ENCODE results near the gene CD300LG. TPM values are rescaled to one million over a fixed set of nuclear protein-coding genes. Genes with fewer than 3 reads are reported as not detected.

Gene CD300LG
- total RNA-seq, 2 donors from 2014 or later, result not detected

DNA sequence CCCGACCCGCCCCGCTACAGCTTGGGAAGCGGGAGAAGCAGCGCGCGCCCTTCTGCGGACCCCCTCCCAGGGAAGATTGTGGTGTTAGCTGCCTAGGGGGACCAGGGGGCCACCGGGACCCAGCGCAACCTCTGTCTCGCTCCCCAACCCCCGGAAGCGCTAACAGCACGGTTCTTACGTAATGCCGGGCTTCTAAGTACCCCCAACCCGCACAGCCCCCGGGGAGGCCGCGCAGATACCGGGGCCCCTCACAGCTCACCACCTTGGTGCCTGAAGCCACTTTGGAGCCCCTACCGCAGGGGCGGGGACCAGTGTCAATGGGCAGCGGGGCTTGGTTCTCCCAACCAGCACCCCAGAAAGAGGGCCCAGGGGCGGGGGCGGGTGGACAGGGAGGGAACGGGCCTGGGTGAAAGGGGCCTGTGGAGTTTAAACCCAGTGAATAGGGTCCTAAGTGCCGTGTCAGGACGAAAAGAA, 60.0 kb downstream of the CD300LG start:
- H3K27ac Mint-ChIP-seq, result peak overlapping the region in 1 of 2 donors; percentile 41
- no peaks in the 10 kb centered on the region for H3K9me3 Mint-ChIP-seq
- H3K36me3 Mint-ChIP-seq, result no peaks in the 10 kb centered on the region
- ATAC-seq, result peak; percentile 26 to 29
- no peak for DNase-seq (ENCODE audit: low spot score in 2 of 2)

DNA sequence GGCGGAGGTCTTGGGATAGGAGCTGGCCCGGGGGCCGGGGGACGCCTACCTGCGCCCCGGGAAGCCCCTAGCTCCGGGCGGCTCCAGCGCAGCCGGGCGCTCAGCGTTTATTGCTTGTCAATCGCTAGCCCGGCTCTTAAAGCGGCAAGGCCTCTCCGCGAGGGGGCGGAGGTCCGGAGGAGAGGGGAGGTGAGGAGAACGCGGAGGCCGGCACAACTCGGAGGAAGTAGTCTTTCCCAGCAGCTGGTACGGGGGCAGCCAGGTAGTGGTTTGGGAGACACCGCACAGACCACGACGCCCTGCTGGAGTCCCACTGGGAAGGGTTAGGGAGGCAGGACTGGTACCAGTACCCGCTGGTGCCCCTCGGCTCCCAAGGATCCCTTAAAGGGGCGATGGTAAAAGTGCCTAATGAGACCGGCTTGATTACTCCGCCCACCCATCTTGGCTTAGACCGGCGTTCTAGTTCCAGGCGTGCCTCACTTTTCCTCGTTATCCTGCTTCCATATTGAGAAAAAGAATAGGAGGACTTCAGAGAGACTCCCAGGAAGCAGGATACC, 60.5 kb downstream of the CD300LG start, which contains the start of gene MPP2:
MPP2 (minus strand) TSS at position 112 of the 557 bp plus-strand sequence. CDS start 3,076 bp downstream, outside the sequence.
- peak; percentile 63 to 74 for ATAC-seq

GRCh38 chr17:43907998-43908721, 61.2 kb downstream of the CD300LG start:
- ATAC-seq (peak in 1 of 2 donors; percentile 60), DNase-seq (ENCODE audit: low spot score in 2 of 2) (peak in 1 of 2 donors; percentile 57)
- Mint-ChIP-seq H3K36me3 (no peaks in the 10 kb centered on the region), H3K9me3 (no peaks in the 10 kb centered on the region), H3K27ac (no peak overlapping the region)

More for the DNA sequence above, 60.5 kb downstream of the CD300LG start, which contains the start of gene MPP2:
- Mint-ChIP-seq H3K9me3 (no peaks in the 10 kb centered on the region), H3K36me3 (no peaks in the 10 kb centered on the region), H3K27ac (peak within 1 kb of the TSS in 1 of 2 donors; percentile 41)
- DNase-seq (ENCODE audit: low spot score in 2 of 2), result peak in 1 of 2 donors; percentile 63

DNA sequence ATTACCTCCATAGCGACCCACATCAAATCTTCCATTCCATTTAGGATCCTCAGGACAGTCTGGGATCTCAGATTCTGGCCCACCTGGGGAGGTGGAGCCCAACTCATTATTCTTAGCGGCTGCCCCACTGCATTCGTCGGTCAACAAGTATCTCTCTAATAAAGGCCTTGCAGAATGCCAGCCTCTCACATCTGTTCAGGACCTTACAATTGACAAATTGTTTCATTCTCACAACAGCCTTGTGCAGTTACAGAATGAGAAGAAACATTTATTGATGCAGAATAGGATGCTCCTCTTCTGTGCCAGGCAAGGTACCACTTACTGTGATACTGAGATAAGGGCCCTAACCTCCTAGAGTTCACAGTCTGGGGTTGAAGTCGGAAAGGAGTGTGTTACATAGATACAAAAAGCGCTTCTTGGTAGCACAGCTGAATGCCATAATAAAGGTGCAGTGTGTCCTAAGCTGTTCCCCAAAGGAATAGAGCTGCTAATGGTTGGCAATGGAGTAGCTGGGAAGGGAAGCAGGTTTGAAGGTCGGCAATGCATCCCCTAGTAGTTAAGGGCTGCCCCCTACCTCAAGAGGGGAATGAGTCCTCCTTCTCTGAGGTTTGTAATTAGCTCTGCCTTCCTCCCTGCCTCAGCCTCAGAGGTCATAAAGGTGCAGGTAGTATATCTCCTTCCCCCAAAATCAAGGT, 62.7 kb downstream of the CD300LG start:
- H3K9me3 Mint-ChIP-seq, result no peaks in the 10 kb centered on the region
- no peaks in the 10 kb centered on the region for H3K36me3 Mint-ChIP-seq
- no peak for ATAC-seq

DNA sequence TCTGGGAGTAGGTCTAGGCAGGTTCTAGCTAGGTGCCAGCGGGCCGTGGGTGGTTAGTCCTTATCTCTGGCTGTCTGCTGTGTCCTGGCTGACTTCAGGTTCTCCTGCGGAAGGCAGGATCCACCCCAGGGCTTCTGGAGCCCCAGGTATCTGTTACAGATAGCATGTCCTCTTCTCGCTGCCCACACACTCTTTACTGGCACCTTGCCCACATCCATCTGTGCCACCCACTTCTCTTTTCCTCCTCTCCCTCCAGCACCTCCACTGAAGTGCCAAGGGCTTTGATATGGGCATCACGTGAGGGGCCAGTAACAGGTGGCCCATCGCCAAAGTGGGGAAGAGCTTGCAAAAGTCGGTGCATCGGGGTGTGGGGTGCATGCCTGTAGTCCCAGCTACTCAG, 64.9 kb downstream of the CD300LG start:
- Mint-ChIP-seq H3K36me3 (no peaks in the 10 kb centered on the region), H3K9me3 (no peaks in the 10 kb centered on the region), H3K27ac (no peak overlapping the region)
- ATAC-seq (no peak), DNase-seq (ENCODE audit: low spot score in 2 of 2) (no peak)

More for the DNA sequence above, 62.7 kb downstream of the CD300LG start:
- H3K27ac Mint-ChIP-seq, result no peak overlapping the region
- no peak for DNase-seq (ENCODE audit: low spot score in 2 of 2)

- no peak for ATAC-seq
- no peak for DNase-seq (ENCODE audit: low spot score in 2 of 2)
- H3K36me3 Mint-ChIP-seq, result no peaks in the 10 kb centered on the region
These were observed 65.8 kb downstream of the CD300LG start for GRCh38 chr17:43912635-43913304.

More at GRCh38 chr17:43912635-43913304, 65.8 kb downstream of the CD300LG start:
- Mint-ChIP-seq H3K9me3 (no peaks in the 10 kb centered on the region), H3K27ac (no peak overlapping the region)

Other genes starting within 250 kb of the CD300LG start
- 1 to 10 TPM in 1 of 2 donors, under 1 TPM in 1; 0.11 to 1.2 TPM for gene MEOX1, start 185.3 kb upstream of the CD300LG start, total RNA-seq
- gene SOST, start 88.4 kb upstream of the CD300LG start, total RNA-seq, result not detected
- gene DUSP3, start 68.2 kb upstream of the CD300LG start, total RNA-seq, result 10 to 100 TPM; 15.2 to 24.8 TPM
- gene CFAP97D1, start 66.7 kb upstream of the CD300LG start, total RNA-seq, result not detected
- gene MPP3, start 14.0 kb upstream of the CD300LG start, total RNA-seq, result under 1 TPM in 1 of 2 donors, not detected in 1; 0.99 TPM
- gene MPP2, start 60.4 kb downstream of the CD300LG start, total RNA-seq, result 1 to 10 TPM; 4.6 to 6.0 TPM
- gene PPY, start 95.3 kb downstream of the CD300LG start, total RNA-seq, result not detected
- not detected for gene PYY, start 106.8 kb downstream of the CD300LG start, total RNA-seq
- gene NAGS, start 157.4 kb downstream of the CD300LG start, total RNA-seq, result 1 to 10 TPM in 1 of 2 donors, under 1 TPM in 1; 0.18 to 3.0 TPM
- 10 to 100 TPM; 32.8 to 43.6 TPM for gene TMEM101, start 167.8 kb downstream of the CD300LG start, total RNA-seq
- 10 to 100 TPM; 71.4 to 73.5 TPM for gene LSM12, start 219.5 kb downstream of the CD300LG start, total RNA-seq
- 10 to 100 TPM; 17.7 to 20.3 TPM for gene G6PC3, start 223.6 kb downstream of the CD300LG start, total RNA-seq

Measured in activated naive CD4-positive, alpha-beta T cell treated with anti-CD3 and anti-CD28 coated beads, Interleukin-2, amount 50 U/mL, for 72 hours (primary cell).